Effector memory CD4-positive, alpha-beta T cell (primary cell): ENCODE data around the gene WNK1.

Experiments
- DNase-seq, 3 donors: peaks; one replicate each; pipeline ENCODE4 v3.0.0-alpha.2; 2020
- H3K27ac ChIP-seq: 2 replicates; pipeline ENCODE4 v1.7.0; 2013; ENCODE audit warnings: mild to moderate bottlenecking, low read length, moderate library complexity; ENCODE audit not compliant: insufficient read depth, poor library complexity, severe bottlenecking
- H3K27me3 ChIP-seq: replicated peaks from 2 replicates; pipeline ENCODE4 v1.7.0; 2013; ENCODE audit warnings: mild to moderate bottlenecking, low read length; ENCODE audit not compliant: insufficient read depth, control insufficient read depth, poor library complexity, severe bottlenecking
- H3K36me3 ChIP-seq: 2 replicates; pipeline ENCODE4 v1.7.0; 2013; ENCODE audit warnings: mild to moderate bottlenecking, low read length, moderate library complexity; ENCODE audit not compliant: control insufficient read depth, insufficient read depth
- H3K4me1 ChIP-seq: 2 replicates; pipeline ENCODE4 v1.7.0; 2013; ENCODE audit warnings: low read length, mild to moderate bottlenecking; ENCODE audit not compliant: control insufficient read depth, insufficient read depth, poor library complexity, severe bottlenecking
- H3K4me3 ChIP-seq: 2 replicates; pipeline ENCODE4 v1.7.0; 2013; ENCODE audit warnings: low read length, low read depth, mild to moderate bottlenecking; ENCODE audit not compliant: insufficient read depth, poor library complexity, severe bottlenecking
- H3K9me3 ChIP-seq: 2 replicates; pipeline ENCODE4 v1.7.0; 2013; ENCODE audit warnings: mild to moderate bottlenecking, low read length, moderate library complexity; ENCODE audit not compliant: control insufficient read depth

WNK1 gene

DNA sequence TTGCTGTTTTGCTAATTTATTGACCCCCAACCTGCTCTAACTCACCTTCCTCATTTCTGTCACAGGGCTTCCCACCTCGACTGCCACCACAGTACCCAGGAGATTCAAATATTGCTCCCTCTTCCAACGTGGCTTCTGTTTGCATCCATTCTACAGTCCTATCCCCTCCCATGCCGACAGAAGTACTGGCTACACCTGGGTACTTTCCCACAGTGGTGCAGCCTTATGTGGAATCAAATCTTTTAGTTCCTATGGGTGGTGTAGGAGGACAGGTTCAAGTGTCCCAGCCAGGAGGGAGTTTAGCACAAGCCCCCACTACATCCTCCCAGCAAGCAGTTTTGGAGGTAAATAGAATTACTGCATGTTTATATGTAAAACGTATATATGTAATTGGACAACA is 128.3 kb downstream of the WNK1 start:
- Histone ChIP-seq H3K9me3 (no peaks in the 10 kb centered on the region), H3K4me3 (no peak overlapping the region), H3K27ac (no peak overlapping the region), H3K27me3 (no peaks in the 10 kb centered on the region), H3K4me1 (no peaks in the 10 kb centered on the region), H3K36me3 (peaks cover 80% of the 10 kb centered on the region)
- no peak for DNase-seq

DNA sequence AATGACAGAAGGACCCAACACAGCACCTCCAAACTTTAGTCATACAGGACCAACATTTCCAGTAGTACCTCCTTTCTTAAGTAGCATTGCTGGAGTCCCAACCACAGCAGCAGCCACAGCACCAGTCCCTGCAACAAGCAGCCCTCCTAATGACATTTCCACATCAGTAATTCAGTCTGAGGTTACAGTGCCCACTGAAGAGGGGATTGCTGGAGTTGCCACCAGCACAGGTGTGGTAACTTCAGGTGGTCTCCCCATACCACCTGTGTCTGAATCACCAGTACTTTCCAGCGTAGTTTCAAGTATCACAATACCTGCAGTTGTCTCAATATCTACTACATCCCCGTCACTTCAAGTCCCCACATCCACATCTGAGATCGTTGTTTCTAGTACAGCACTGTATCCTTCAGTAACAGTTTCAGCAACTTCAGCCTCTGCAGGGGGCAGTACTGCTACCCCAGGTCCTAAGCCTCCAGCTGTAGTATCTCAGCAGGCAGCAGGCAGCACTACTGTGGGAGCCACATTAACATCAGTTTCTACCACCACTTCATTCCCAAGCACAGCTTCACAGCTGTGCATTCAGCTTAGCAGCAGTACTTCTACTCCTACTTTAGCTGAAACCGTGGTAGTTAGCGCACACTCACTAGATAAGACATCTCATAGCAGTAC is 132.5 kb downstream of the WNK1 start:
- H3K4me1 ChIP-seq, result no peaks in the 10 kb centered on the region
- no peak overlapping the region for H3K27ac ChIP-seq
- H3K9me3 ChIP-seq, result no peaks in the 10 kb centered on the region
- DNase-seq, result no peak
- H3K36me3 ChIP-seq, result peaks cover 83% of the 10 kb centered on the region
- no peaks in the 10 kb centered on the region for H3K27me3 ChIP-seq
- no peak overlapping the region for H3K4me3 ChIP-seq

DNA sequence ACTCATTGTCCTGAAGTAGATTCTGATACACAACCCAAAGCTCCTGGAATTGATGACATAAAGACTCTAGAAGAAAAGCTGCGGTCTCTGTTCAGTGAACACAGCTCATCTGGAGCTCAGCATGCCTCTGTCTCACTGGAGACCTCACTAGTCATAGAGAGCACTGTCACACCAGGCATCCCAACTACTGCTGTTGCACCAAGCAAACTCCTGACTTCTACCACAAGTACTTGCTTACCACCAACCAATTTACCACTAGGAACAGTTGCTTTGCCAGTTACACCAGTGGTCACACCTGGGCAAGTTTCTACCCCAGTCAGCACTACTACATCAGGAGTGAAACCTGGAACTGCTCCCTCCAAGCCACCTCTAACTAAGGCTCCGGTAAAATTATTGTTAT is 133.3 kb downstream of the WNK1 start:
- no peak overlapping the region for H3K4me3 ChIP-seq
- no peak overlapping the region for H3K27ac ChIP-seq
- H3K4me1 ChIP-seq, result no peaks in the 10 kb centered on the region
- no peaks in the 10 kb centered on the region for H3K9me3 ChIP-seq
- H3K36me3 ChIP-seq, result peaks cover 81% of the 10 kb centered on the region
- DNase-seq, result no peak
- H3K27me3 ChIP-seq, result no peaks in the 10 kb centered on the region

DNA sequence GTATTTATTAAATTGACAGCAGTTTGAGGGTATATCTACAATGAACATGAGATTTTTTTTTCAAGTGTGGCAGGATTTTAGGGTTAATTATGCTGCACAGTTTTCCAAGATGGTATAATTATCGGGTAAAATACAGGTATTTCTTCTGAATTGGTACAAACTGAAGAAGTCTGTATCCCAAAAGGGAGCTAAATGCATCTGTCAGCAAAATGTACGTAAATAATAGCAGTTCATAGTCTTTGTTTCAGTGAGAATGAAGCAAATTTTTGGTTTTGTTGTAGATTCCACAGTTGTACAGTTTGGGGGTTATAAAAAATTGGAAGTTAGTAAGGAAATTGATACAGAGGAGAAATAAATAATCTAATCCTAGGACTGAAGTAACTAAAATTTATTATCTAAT is 133.8 kb downstream of the WNK1 start:
- no peaks in the 10 kb centered on the region for H3K4me1 ChIP-seq
- H3K36me3 ChIP-seq, result peaks cover 76% of the 10 kb centered on the region
- no peak overlapping the region for H3K4me3 ChIP-seq
- H3K9me3 ChIP-seq, result no peaks in the 10 kb centered on the region
- no peak for DNase-seq
- no peaks in the 10 kb centered on the region for H3K27me3 ChIP-seq
- no peak overlapping the region for H3K27ac ChIP-seq

DNA sequence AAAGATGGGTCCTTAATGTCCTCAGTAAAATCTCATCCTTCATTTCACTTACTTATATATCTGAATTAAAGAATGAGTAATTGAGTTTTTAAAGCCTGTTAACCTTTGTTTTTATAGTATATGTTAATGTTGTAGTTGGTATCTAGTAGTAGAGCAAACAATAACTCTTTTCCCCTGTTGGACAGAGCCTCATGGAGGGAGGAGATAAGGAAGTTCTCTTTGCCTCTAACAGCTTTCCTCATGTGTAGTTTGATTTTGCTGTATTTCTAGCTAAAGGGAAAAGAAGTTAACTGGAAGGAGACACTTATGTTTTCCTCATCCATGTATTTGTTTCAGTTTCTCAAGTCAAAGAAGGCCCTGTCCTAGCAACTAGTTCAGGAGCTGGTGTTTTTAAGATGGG is 141.8 kb downstream of the WNK1 start:
- Histone ChIP-seq H3K4me3 (no peak overlapping the region), H3K4me1 (no peaks in the 10 kb centered on the region), H3K9me3 (no peaks in the 10 kb centered on the region), H3K27ac (no peak overlapping the region), H3K36me3 (peaks cover 65% of the 10 kb centered on the region), H3K27me3 (no peaks in the 10 kb centered on the region)
- DNase-seq, result no peak

DNA sequence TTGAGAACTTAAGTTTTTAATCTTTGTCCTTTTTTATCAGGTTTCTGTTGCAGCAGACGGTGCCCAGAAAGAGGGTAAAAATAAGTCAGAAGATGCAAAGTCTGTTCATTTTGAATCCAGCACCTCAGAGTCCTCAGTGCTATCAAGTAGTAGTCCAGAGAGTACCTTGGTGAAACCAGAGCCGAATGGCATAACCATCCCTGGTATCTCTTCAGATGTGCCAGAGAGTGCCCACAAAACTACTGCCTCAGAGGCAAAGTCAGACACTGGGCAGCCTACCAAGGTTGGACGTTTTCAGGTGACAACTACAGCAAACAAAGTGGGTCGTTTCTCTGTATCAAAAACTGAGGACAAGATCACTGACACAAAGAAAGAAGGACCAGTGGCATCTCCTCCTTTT is 143.7 kb downstream of the WNK1 start:
- Histone ChIP-seq H3K36me3 (peaks cover 71% of the 10 kb centered on the region), H3K9me3 (no peaks in the 10 kb centered on the region), H3K4me1 (no peaks in the 10 kb centered on the region), H3K4me3 (no peak overlapping the region), H3K27me3 (no peaks in the 10 kb centered on the region), H3K27ac (no peak overlapping the region)
- DNase-seq, result no peak

DNA sequence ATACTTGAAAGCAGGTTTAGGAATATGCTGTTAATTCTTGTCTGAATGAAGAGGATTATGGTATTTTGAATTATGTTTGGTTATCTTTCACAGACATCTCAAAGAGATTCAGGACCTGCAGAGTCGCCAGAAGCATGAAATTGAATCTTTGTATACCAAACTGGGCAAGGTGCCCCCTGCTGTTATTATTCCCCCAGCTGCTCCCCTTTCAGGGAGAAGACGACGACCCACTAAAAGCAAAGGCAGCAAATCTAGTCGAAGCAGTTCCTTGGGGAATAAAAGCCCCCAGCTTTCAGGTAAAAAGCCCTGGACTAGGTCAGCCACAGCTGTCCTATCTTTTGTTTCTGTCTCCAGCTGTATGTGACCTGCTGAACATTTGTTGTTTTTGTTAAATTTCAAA is 145.0 kb downstream of the WNK1 start:
- H3K4me3 ChIP-seq, result no peak overlapping the region
- DNase-seq, result no peak
- no peaks in the 10 kb centered on the region for H3K9me3 ChIP-seq
- H3K27me3 ChIP-seq, result no peaks in the 10 kb centered on the region
- no peaks in the 10 kb centered on the region for H3K4me1 ChIP-seq
- peaks cover 77% of the 10 kb centered on the region for H3K36me3 ChIP-seq
- H3K27ac ChIP-seq, result no peak overlapping the region

DNA sequence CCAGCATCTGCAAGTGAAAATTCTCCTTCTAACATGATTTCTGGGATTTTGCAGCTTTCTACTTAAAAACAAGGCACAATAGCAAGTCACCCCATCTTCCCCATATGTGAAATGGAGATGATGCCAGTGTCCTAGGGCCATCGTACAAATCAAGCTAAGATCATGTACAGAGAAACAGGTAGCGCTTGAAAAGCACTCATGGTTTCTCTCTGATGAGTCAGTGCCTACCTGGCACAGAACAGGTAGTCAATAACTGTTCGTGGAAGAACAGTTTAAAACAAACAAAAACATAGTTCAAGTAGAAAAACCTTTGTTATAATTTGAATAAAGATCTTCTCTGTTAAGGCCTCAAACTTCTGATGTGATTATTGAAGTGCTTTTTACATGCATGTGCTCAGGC is 150.2 kb downstream of the WNK1 start:
- peaks cover 85% of the 10 kb centered on the region for H3K36me3 ChIP-seq
- H3K27me3 ChIP-seq, result no peaks in the 10 kb centered on the region
- no peak overlapping the region for H3K27ac ChIP-seq
- H3K4me3 ChIP-seq, result no peak overlapping the region
- DNase-seq, result no peak
- no peaks in the 10 kb centered on the region for H3K4me1 ChIP-seq
- no peaks in the 10 kb centered on the region for H3K9me3 ChIP-seq

DNA sequence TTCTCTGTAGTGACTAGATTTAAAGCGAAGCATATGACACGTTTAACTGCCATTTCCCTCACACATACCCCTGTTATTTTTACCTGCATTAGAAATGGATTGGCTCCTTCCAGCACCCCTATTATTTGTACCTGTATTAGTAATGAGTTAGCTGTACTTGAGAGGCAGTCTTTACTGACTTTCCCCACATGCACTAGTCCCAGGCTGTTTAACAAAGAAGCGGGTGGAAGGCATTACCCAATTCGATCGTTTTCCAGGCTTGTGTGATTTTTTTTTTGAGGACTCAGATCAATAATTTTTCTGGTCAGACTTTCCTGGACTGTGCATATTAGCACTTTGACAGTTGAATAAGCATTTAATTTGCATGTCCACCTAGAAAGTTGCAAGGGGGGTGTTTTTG is 150.7 kb downstream of the WNK1 start:
- H3K27ac ChIP-seq, result no peak overlapping the region
- H3K9me3 ChIP-seq, result no peaks in the 10 kb centered on the region
- H3K4me1 ChIP-seq, result no peaks in the 10 kb centered on the region
- peaks cover 85% of the 10 kb centered on the region for H3K36me3 ChIP-seq
- no peaks in the 10 kb centered on the region for H3K27me3 ChIP-seq
- no peak for DNase-seq
- H3K4me3 ChIP-seq, result no peak overlapping the region

DNA sequence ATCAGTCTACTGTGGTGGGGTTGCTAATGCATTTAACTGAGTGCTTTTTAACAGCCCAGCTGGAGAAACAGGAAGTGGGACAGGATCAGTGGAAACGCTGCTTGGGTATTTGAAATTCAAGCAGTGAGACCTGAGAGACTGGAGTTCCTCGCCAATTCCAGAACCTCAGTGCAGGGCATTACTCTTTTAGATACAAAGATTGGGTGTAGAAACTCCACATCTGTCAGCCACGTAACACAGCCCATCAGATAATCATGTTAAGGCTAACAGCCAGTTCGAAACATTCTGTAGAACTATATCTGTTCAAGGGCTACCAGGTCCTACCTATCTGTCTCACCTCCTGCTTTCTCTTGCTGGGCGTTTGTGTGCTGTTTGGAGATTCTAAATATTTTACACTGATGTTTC is 151.6 kb downstream of the WNK1 start:
- no peaks in the 10 kb centered on the region for H3K9me3 ChIP-seq
- no peak for DNase-seq
- H3K27ac ChIP-seq, result no peak overlapping the region
- H3K4me1 ChIP-seq, result no peaks in the 10 kb centered on the region
- H3K4me3 ChIP-seq, result no peak overlapping the region
- peaks cover 87% of the 10 kb centered on the region for H3K36me3 ChIP-seq
- H3K27me3 ChIP-seq, result no peaks in the 10 kb centered on the region
